Occipital lobe (tissue), 2 donors: Measurements from ENCODE around the gene GPS1. TPM values are rescaled to one million over a fixed set of nuclear protein-coding genes. Genes with fewer than 3 reads are reported as not detected.

Experiments used
- DNase-seq: peaks from one replicate; lab custom pipeline; 2025; lab: John Stamatoyannopoulos, UW
- total RNA-seq: library from RNA; depleted of rRNA; stranded (reverse); fragments of >200 nt; gene quantifications from one replicate; pipeline ENCODE4 v1.2.3, GENCODE V29; 2014

GPS1 gene
- 64.4 TPM for total RNA-seq

- peak; percentile 70 for DNase-seq
Measured at GRCh38 chr17:82051776-82052637, at the start of gene GPS1, which contains the start of gene RFNG. TSS of gene GPS1 (plus strand) at chr17:82051898. CDS start at chr17:82051932, 34 bp downstream. TSS of gene RFNG (minus strand) at chr17:82051811. CDS start at chr17:82051766, 45 bp downstream.

- DNase-seq, result no peak
Measured at GRCh38 chr17:82003411-82004381, 48.0 kb upstream of the GPS1 start.

- DNase-seq, result no peak
Measured at GRCh38 chr17:82004517-82005455, 46.9 kb upstream of the GPS1 start.

GRCh38 chr17:82005701-82006348 lies 45.9 kb upstream of the GPS1 start:
- no peak for DNase-seq

GRCh38 chr17:82006468-82007227 lies 45.0 kb upstream of the GPS1 start:
- peak; percentile 41 for DNase-seq

GRCh38 chr17:82007228-82007494 lies 44.5 kb upstream of the GPS1 start:
- DNase-seq, result no peak

GRCh38 chr17:82007495-82008257 lies 44.0 kb upstream of the GPS1 start:
- DNase-seq, result no peak

- DNase-seq, result no peak
Measured at GRCh38 chr17:82008258-82008940, 43.3 kb upstream of the GPS1 start.

- DNase-seq, result no peak
Measured at GRCh38 chr17:82008941-82009405, 42.7 kb upstream of the GPS1 start.

GRCh38 chr17:82009413-82009812 lies 42.3 kb upstream of the GPS1 start:
- DNase-seq, result no peak

GRCh38 chr17:82010575-82011525 lies 40.8 kb upstream of the GPS1 start:
- DNase-seq, result no peak

GRCh38 chr17:82011617-82012187 lies 40.0 kb upstream of the GPS1 start:
- no peak for DNase-seq

GRCh38 chr17:82012261-82012639 lies 39.4 kb upstream of the GPS1 start:
- DNase-seq, result no peak

GRCh38 chr17:82012640-82013295 lies 38.9 kb upstream of the GPS1 start:
- DNase-seq, result no peak

GRCh38 chr17:82013341-82013740 lies 38.4 kb upstream of the GPS1 start:
- DNase-seq, result no peak

- DNase-seq, result no peak
Measured at GRCh38 chr17:82013772-82014321, 37.9 kb upstream of the GPS1 start.
